HL-60 (cell line): ENCODE measurements around the gene POM121.
"Not testable (repeated sequence)": the region's sequence is repeated elsewhere in the genome, so short reads cannot be mapped to it uniquely, and the experiment has no call there.

Experiments used
- GABPA ChIP-seq: IDR thresholded peaks from 2 replicates; pipeline ENCODE4 v1.6.1; 2012; ENCODE audit warnings: low read depth
- POLR2AphosphoS5 ChIP-seq: IDR thresholded peaks from 2 replicates; pipeline ENCODE4 v1.6.1; 2012; ENCODE audit warnings: low read depth
- SPI1 ChIP-seq: IDR thresholded peaks from 2 replicates; pipeline ENCODE4 v1.6.1; 2012; ENCODE audit warnings: low read depth, mild to moderate bottlenecking, borderline replicate concordance
- TF ChIP-seq, protein P1 (sequence below): IDR thresholded peaks from one replicate; pipeline ENCODE4 v1.5.1; 2011; ENCODE audit warnings: low read length, control low read depth, inconsistent platforms; ENCODE audit not compliant: insufficient read depth
- TF ChIP-seq, protein P2 (sequence below): IDR thresholded peaks from 2 replicates; pipeline ENCODE4 v1.6.1; 2012; ENCODE audit warnings: low read depth; ENCODE audit not compliant: insufficient replicate concordance

DNA sequence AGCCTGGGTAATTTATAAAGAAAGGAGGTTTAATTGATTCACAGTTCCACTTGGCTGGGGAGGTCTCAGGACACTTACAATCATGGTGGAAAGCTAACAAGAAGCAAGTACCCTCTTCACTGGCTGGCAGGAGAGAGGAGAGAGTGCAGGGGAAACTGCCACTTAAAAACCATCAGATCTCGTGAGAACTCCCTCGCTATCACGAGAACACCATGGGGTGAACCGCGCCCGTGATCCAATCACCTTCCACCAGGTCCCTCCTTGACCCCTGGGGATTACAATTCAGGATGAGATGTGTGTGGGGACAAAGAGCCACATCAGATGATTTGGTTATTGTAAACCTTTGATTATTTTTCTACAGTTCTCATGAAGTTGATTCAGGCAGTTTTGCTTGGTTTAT lies 20.2 kb upstream of the POM121 start:
- TF ChIP-seq, protein P1, sequence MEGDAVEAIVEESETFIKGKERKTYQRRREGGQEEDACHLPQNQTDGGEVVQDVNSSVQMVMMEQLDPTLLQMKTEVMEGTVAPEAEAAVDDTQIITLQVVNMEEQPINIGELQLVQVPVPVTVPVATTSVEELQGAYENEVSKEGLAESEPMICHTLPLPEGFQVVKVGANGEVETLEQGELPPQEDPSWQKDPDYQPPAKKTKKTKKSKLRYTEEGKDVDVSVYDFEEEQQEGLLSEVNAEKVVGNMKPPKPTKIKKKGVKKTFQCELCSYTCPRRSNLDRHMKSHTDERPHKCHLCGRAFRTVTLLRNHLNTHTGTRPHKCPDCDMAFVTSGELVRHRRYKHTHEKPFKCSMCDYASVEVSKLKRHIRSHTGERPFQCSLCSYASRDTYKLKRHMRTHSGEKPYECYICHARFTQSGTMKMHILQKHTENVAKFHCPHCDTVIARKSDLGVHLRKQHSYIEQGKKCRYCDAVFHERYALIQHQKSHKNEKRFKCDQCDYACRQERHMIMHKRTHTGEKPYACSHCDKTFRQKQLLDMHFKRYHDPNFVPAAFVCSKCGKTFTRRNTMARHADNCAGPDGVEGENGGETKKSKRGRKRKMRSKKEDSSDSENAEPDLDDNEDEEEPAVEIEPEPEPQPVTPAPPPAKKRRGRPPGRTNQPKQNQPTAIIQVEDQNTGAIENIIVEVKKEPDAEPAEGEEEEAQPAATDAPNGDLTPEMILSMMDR = not testable (repeated sequence)
- TF ChIP-seq POLR2AphosphoS5, SPI1, GABPA: not testable (repeated sequence)
- TF ChIP-seq, protein P2, sequence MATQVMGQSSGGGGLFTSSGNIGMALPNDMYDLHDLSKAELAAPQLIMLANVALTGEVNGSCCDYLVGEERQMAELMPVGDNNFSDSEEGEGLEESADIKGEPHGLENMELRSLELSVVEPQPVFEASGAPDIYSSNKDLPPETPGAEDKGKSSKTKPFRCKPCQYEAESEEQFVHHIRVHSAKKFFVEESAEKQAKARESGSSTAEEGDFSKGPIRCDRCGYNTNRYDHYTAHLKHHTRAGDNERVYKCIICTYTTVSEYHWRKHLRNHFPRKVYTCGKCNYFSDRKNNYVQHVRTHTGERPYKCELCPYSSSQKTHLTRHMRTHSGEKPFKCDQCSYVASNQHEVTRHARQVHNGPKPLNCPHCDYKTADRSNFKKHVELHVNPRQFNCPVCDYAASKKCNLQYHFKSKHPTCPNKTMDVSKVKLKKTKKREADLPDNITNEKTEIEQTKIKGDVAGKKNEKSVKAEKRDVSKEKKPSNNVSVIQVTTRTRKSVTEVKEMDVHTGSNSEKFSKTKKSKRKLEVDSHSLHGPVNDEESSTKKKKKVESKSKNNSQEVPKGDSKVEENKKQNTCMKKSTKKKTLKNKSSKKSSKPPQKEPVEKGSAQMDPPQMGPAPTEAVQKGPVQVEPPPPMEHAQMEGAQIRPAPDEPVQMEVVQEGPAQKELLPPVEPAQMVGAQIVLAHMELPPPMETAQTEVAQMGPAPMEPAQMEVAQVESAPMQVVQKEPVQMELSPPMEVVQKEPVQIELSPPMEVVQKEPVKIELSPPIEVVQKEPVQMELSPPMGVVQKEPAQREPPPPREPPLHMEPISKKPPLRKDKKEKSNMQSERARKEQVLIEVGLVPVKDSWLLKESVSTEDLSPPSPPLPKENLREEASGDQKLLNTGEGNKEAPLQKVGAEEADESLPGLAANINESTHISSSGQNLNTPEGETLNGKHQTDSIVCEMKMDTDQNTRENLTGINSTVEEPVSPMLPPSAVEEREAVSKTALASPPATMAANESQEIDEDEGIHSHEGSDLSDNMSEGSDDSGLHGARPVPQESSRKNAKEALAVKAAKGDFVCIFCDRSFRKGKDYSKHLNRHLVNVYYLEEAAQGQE = not testable (repeated sequence)
